Right hindlimb (tissue), 1 donor: ENCODE measurements around the gene SLC19A1.

Experiments used
- DNase-seq: peaks from one replicate; pipeline ENCODE4 v3.0.0-alpha.2; 2018

SLC19A1 gene

DNA sequence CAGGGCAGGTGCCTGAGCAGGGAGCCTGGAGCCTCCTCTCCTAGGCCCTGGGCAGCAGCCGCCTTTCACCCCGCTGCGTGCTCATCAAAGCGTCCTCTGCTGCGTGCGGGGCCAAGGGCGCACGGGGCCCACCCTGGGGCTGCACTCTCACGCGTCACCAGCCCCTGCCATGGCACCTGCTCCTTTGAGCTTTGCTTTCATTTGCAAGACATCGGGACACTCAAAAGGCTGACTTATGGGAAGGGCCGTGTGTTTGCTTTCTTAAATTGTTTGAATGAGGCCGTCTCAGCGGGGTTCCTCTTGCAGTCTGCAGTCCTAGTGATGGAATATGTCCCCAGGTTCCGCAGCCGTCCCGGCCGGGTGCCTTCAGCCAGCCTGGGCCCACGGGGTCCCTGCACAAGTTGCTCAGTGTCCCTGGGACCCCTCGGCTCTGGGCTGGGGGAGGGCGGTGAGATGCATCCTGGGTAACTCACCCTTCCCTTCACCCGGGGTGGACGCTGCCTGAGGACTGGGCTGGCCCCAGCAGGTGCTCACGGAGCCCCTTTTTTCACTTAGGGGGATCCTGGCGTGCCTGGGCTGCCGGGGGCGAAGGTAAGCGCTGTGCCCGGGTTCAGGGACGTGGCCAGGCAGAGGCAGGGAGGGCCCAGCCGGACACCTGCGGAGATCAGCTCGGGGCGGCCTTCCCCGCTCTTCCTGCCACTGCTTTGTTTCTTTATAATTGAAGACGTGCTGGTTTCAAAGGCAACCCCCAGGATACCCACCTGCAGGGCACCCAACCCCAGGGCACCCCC lies 53.1 kb downstream of the SLC19A1 start:
- DNase-seq: no peak

DNA sequence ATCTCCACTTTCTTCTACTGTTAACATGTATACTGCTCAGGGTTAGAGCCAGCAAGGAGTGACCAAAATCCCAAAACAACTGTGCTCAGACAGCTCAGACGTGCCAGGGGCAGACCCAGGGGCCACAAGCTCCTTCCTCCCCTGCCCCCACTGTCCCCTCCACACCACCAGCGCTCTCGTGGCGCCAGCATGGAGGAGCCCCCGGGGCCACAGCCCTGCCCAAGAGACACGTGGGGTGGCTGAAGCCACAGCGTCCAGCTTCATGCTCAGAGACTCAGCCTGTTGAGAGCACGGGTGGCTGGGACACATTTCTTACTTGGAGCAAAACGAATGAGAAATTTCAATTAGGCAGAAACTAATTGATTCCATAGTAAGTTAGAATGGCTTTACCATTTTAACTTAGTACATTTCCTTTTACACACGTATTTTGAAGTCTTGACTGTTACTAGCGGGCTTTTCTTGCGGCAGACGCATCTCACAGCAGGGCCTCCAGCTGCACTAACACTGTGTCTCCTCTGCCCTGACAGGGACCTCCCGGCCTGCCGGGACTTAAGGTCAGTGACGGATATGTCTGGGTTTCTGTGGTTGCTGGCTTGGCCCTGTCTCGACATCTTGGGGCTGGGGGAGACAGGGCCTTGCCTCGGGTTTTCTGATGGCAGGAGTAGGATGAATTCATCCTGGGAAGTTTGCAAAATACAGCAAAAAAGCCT lies 54.2 kb downstream of the SLC19A1 start:
- DNase-seq: no peak

DNA sequence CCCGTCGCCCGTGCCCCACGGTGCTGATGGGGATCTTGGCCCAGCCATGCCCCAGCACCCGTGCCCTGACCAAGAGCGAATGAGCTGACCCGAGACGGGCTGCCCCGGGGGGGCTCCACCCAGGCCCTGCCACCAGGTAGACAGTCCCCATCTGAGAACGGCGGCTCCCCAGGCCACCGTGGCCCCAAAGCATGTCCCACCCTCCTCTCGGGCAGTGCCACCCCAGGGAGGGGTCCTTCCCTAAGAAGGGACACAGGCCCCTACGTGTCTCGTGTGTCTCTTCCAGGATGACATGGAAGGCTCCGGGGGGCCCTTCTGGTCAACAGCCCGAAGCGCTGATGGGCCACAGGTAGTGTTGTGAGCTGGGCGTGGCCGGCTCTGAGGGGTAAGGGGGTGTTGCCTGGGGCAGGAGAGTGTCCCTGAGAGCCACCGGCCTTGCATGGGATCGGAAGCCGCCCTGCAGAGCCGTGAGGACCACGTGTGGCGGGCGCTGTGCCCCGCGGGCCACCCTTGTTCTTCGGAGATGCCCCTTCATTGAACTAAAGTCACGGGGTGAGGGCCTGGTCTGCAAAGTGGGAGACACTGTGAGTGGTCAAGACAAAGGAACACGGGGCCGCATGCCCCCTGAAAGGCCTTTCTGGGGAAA lies 55.0 kb downstream of the SLC19A1 start:
- DNase-seq: no peak

DNA sequence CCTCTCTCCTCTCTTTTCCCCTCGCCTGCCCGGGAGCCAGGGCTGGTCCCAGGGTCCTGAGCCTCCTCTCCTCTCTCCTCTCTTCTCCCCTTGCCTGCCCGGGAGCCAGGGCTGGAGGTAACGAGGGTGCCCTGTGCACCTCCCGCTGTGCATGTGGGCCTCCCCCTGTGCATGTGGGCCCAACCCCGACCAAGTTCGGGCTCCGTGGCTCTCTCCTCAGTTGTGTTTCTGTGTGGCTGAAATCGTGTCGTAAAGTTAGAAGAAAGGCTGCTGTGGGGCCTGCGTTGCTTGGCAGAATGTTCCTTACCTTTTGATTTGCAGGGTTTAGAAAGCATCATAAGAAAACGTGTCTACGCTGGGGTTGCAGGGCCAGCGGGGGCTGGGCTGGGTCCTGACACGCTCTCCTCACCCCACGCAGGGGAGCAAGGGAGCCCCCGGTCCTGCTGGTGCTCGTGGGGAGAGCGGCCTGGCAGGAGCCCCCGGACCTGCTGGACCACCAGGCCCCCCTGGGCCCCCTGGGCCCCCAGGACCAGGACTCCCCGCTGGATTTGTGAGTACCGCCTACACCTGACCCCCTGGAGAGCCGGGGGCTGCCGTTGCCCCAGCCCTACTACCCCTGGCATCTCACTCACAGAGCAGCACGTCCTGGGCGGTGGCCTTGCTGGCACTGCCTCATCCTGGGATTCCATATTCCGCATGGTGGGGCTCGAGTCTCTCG lies 55.6 kb downstream of the SLC19A1 start:
- DNase-seq: no peak

DNA sequence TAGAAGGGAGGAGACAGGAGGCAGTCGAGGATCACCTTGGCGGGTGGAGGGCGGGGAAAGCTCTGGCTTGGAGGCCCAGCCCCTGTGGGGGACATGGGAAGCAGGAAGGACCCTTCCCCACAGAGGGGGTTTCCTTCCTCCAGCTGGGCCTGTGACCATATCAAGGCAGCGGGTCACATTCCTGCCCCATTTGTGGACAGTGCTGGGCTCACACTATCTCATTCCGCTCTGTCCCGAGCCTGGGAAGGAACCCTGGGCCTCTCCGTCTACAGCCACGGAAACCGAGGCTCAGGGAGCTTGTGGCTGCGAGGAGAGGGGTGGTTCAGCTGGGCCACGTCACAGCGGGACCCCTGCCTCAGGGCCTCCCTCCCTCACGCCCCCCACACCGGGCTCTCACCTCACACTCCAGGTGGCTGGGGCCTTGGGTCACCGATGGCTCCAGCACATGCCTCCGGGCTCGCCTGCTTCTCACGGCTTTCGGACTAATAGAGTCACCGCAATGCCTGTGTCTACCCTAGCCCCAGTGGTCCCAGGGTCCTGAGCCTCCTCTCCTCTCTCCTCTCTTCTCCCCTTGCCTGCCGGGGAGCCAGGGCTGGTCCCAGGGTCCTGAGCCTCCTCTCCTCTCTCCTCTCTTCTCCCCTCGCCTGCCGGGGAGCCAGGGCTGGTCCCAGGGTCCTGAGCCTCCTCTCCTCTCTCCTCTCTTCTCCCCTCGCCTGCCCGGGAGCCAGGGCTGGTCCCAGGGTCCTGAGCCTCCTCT lies 56.4 kb downstream of the SLC19A1 start:
- no peak for DNase-seq

DNA sequence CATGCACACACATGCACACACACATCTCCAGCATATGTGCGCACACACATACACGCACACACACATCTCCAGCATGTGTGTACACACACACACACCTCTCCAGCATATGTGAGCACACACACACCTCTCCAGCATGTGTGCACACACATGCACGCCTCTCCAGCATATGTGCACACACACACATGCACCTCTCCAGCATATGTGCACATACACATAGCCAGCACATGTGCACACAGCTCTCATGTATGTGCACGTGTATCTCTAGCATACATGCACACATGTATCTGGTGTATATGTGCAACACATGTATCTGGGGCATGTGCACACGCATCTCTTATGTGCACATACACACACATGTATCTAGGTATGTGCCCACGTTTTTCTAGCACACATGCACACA lies 57.9 kb downstream of the SLC19A1 start:
- DNase-seq: no peak

DNA sequence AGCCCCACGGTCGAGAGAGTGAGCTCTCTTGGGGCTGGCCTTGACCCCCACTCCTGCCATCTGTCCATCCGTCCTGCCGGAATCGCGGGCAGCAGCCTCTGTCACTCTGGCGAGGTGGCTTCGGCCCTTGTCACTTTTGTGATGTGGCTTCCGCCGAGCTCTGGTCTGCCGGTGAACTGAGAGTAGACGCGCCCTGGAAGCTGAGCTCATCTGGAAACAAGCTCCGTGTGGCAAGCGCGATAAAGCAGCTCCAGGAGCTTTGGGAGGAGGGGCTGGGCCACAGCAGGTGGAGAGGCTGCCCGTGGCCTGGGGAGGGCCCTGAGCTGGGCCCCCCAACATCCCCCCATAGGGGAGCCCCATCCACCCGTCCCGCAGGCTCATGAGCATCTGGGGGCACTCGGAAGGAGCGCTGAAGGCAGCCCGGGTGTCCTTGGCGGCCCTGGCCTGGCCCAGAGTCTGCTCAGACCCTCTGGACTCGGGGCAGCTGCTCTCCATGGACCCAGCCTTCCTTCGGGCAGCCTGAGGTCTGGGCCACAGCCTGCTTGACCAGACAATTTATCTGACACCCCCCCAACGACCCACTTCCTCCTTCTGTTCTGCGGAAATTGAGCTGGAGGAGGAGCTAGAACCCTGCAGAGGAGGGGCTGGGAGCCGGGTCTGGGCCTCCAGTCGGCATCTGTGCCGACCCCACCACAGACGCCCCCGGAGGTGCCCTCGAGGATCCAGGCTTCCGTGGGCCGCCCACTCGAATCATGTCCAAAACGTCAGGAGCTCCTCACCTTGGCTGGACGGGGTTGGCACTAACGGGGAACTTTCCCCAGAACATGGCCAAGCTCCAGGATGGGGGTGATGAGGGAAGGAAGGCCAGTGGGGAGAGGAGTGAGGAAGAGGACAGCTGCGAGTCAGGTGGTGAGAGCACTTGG lies 59.1 kb downstream of the SLC19A1 start:
- no peak for DNase-seq

DNA sequence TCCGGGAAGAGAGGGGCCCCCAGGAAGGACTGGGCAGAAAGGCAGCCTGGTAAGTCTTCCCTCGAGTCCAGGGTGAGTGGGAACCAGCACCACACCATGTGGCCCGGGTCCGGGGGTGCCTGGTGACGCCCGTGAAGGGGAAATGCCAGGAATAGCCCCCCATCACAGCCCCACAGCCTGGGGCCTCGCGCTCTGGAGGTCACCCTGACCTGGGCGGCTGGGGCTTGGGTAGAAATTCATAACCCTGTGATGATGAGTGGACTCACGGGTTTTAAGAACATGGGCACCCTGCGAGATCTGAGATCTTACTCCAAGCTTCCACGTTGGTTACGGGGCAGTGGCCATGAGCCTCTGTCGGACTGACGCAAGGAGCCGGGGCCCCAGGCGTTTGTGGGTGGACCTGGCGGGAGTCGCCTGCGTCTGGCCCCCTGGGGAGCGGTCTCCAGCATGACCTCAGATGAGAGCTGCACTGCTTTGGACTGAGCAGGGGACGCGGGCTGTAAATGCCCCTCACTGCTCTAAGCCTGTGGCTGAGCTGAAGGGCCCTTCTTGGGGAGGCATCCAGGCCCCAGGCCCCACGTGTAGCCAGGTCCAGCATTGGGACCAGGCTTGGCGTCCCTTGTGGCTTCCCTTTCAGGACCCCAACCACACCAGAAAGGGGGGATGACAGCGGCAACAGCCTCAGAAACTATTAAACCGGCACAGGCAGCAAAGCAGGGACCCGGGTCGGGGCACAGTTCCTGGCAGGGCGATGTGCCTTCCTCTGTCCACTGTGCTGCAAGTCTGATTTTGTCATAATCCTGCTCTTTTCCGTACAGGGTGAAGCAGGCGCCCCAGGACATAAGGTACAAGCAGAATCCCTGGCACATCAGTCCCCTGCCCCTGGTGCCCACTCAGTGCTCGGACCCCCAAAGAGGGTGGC lies 60.0 kb downstream of the SLC19A1 start:
- no peak for DNase-seq

DNA sequence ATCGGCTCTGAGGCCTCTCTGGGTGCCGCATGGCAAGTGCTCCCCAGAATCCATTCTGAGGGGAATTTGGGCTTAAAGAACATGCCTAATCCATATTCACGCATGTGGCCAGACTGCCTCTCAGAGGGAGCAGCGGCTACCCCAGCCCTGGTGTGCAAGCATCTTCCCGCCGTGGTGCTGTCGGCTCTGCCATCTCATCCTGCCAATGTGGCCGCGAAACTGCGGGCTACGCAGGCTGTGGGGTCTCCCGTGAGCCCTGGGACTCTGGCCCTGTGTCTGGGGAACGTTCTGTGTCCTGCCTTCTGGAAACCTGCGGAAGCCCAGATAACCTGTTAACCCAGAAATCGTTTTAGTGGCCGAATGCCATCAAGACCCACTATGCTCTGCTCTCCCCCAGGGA lies 60.7 kb downstream of the SLC19A1 start:
- DNase-seq: no peak

DNA sequence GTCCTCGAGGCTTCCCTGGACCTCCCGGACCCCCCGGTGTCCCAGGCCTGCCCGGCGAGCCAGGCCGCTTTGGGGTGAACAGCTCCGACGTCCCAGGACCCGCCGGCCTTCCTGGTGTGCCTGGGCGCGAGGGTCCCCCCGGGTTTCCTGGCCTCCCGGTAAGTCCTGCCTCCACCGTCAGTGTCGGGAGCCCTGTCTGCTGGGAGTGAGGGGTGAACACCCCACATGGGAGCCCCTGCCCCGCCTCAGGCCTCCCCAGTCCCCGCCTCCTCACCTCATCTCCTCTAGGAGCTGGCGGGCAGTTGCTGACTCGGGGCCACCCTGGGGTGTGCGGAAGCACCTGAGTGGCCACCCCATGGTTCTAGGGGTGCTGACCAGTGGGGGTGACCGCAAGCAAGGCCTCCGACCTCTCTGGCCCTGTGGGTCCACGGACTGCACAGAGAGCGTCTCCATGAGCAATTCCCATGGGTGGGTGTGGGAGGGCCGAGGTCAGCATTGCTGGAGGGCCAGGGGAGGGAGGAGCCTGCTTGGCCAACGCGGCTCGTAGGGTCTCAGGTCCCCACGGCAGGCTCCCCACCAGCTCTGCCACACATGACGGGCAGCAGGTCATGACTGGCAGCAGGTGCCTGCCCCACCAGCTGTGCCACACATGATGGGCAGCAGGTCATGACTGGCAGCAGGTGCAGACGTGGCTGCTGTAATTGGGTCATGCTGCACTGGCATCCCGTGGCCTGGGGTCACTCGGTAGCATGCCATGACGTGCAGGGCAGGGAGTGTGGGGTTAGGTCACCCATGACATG lies 61.3 kb downstream of the SLC19A1 start:
- DNase-seq: no peak

DNA sequence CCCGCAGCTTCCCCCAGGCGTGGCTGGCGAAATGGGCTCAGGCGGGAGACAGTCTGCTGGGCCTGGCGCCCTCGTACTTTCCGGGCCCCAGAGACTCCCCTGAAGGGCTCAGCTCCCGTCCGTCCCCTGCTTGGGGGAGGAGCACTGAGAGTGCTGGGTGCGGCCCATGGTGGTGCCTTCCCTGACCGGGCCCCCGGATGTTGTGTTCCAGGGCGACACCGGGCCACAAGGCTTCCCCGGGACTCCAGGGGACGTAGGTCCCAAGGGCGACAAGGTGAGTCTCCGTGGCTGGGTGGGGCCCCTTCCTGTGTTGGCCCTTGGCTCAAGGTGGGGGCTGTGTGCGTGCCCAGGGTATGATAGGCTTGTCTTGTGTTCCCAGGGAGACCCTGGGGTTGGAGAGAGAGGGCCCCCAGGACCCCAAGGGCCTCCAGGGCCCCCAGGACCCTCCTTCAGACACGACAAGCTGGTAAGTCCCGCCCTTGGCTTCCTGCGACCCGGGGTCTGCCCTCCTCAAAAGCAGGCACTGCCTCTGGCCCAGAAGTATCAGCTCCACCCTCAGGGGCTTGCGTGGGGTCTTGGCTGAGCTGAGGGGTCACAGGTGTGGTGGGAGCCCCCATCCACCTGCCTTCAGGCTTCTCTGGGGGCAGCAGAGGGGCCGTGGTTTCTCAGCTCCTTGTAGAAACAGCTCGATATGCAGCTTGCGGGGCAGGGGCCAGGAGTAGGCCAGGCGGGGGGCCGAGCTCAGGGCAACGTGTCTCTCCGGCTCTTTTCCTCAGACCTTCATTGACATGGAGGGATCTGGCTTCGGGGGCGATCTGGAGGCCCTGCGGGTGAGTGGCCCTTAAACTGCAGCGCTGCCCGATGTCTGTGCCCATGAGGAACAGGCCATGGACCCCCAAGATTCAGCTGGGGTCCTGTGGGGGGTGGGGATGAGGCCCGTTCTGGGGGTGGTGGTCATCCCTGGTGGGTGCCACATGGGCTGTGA lies 62.3 kb downstream of the SLC19A1 start:
- DNase-seq: no peak

DNA sequence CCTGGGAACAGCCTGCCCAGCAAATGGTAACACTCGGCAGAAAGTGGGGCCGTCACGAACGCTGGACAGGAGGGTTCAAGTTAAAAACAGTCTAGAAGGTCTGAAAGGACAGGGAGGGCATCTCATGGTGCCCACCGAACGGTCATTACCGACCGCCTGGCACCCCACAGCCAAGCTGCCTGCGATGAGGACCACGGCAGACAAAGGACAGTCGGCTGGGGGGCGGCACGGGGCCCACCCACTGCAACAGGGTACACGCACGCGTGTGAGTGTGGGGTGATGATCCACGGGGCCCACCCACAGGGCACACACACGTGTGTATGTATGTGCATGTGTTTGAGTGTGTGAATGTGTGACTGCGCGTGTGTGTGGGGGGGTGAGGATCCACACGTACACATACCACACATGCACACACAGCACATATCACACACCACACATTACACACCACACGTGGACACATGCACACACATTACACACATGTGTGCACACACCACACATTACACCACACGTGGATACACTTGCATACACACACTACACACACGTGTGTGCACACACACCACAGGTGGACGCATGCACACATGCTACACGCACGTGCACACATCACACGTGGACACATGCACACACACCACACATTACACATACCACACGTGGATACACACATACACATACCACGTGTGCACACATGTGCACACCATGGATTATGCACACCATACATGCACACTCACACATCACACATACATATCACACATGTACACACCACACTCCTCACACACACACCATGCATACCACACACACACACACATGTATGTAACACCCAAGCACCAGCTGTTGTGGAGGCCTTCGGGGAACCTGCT lies 63.2 kb downstream of the SLC19A1 start:
- DNase-seq: no peak

DNA sequence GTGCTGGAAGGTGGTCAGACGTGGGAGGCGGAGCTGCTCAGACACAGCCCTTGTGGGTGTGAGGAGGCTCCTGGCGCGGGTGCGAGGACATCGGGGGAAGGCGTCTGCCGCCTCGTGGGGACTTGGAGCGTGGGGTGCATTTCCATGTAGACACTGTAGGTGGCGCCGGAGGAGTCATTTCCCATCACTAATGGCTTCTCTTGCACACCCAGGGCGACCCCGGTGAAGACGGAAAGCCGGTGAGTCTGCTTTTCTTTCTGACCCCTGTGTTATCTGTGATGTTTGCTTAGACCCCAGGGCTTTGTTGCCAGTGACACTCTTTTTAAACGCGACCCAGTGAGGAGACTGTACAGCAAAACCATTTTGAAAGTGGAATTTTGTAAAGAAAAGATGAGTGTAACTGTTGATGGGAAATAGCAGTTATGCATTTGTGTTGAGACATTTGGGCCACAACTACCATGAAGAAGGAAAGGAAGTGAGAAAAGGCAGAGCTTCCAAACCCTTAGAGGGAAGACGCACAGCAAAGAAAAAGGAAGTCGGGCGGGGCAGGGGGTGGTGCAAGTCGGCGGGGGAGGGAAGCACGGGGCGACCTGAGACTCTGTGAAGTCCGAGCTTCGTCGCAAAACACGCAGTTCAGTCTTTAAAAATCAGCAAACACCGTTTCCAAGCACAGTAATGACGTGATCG lies 64.0 kb downstream of the SLC19A1 start:
- DNase-seq: peak; percentile 83

DNA sequence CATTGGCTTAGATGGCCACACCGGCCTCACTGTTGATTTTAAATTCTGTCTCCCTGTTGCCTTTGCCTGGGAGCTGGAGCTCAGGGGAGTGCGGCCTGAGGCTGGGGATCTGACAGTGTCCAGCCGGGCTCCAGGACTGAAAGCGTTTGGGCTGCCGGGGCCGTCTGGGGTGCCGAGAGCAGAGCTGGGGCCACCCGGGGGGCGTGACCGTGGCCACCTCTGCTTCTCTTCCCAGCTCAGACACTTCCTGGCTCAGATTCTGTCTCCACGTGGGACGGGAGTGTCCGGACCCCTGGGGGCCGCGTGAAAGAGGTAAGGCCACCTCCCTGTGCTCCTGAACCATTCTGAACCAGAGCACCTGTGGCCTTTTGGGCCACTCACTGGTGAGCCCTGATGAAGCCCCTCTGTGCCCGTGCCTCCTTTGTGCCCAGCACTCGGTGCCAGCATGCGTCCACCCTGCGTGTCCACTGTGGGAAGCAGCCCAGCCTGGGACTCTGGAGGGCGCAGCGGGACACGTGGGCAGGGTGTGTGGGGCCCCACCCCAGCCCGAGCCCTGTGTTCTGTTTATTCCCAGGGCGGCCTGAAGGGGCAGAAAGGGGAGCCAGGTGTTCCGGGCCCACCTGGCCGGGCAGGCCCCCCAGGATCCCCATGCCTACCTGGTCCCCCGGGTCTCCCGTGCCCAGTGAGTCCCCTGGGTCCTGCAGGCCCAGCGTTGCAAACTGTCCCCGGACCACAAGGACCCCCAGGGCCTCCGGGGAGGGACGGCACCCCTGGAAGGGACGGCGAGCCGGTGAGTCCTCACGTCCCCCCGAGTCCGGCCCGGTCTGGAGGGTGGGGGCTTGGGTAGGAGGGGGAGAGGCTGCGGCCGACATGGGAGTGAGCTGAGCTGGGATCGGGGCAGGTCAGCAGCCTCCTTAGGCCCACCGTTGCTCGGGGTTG lies 64.8 kb downstream of the SLC19A1 start:
- no peak for DNase-seq

DNA sequence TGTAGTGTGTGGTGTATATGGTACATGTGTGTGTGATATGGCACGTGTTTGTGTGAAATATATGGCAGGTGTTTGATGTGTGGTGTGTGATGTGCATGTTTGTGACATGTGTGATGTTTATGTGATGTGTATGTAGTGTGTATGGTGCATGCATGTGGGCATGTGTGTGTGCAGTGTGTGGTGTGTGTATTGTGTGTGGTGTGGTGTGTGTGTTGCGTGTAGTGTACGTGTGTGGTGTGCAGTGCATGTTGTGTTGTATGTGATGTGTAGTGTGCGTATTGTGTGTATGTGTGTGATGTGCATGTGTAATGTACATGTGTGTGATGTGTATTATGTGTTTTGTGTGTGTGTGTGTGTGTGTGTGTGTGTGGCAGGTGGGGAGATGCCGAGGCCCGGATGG lies 65.7 kb downstream of the SLC19A1 start:
- no peak for DNase-seq
